NCI-H510A (cell line): ENCODE data around the gene TBC1D22A.
"Not testable (repeated sequence)": the region's sequence is repeated elsewhere in the genome, so short reads cannot be mapped to it uniquely, and the experiment has no call there.

Experiments
- DNase-seq: peaks from one replicate; lab custom pipeline; 2025; lab: John Stamatoyannopoulos, UW

Gene TBC1D22A

DNA sequence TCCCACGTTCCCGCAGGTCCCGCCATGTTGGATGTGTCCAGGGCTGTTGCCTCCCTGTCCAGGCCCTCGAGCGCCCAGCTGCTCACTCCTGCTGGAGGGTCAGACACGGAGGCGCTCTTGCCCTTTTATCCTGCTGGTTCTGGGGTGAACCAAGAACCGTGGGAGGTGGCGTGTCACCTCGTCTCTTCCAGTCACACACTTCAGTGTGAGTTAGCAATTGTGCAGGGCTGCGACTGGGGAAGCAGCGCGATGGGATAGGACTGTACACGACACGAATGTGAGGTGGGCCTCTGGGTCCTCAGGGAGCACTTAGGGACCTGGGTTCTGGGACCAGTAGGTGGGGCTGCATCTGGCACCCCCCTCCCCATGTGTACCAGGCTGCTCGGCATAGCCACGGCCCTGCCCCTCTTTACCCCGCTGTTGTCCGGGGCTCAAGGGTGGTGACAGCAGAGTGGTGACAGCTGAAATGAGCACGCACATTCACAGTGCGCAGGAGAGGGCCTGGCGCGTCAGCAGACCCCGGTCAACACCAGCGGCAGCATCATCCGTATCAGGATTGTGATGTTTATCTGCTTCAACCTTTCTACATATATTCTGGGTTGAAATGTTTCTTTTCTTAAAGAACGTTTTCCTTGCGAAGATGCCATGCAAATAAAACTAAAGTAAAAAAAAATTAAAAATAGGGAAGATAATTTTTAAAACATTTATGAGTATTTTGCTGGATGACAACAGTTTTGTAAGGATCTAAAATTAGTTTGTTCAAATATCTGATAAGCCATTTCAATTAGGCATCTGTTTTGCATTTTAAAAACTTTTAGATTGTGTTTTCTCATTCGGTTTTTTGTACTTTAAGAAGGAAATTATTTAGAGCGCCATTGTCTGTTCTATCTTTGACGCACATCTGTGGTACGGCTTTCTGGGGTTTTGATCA lies 210.7 kb downstream of the TBC1D22A start:
- no peak for DNase-seq

DNA sequence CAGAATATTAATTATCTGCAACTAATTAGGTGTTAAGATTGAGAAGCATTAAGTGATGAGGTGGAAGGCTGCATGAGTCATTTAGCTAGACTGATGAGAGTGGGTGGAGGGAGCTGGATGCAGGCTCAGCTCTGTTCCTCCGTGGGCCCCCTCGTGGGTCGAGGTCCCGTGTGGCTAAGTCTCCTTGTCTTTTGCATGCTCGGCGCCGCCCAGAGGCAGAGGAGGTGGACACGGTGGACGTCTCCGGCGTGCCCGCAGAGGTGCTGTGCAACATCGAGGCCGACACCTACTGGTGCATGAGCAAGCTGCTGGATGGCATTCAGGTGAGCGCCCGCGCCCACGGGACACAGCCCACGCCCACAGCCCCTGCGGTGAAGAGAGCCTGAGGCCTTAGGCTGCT lies 211.6 kb downstream of the TBC1D22A start:
- no peak for DNase-seq

DNA sequence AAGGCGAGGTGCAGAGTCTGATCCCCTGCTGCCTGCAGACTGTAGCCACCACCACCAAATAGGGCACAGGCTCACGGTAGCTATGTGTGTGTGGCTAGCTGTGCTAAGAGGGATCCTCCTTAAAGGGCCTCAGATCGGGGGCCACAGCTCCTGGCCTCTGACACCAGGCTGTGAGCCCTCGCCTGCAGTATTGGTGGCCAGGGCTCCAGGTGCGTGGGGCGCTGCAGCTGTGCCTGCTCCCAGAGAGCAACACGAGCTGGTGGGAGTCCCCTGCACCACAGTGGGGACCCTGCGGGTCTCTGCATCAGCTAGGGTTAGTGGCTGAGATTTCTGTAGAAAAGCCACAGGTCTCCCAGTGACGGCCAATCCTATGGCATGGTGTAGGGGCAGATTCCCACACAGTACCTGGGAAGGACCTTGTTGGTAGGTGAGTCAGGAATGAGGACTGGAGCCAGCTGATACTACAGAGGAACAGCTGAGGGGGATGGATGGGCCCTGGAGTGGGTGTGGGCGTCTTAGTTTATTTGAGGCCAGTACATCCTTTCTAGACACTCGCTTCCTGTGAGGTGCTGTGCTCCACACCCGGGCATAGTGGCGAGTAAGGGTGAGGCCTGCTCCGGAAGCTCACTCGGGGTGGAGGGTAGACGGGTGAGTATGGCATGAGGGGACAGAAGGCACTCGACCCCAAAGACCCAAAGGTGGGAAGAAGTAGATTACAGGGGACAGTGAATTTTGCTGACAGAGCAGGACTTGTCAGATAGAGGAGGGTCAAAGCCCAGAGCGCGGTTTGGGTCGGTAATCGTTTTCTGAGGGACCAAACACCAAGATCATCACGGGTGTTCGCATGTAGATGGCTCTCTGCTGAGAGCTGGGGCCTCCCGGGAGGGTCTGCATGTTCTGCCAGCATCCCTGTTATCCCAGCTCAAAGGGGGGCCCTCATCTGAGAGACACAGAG lies 212.5 kb downstream of the TBC1D22A start:
- no peak for DNase-seq

DNA sequence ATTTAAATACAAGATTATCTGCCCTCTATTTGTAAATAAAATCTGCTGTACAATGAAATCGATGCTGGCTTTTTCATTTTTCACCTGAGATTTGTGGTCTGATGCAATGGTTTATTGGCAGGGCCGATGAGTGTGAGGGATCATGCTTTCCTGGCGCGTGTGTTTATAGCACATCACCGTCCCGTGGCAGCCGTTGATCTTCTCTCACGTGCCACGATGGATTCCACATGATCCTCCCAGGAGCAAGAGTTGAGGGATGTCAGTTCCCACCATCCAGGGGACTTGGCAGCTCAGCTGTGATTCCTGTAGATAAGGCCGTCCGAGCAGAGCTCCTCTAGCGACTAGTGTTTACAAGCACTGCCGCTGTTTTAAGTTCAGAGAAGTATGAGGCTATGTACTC lies 213.7 kb downstream of the TBC1D22A start:
- no peak for DNase-seq

DNA sequence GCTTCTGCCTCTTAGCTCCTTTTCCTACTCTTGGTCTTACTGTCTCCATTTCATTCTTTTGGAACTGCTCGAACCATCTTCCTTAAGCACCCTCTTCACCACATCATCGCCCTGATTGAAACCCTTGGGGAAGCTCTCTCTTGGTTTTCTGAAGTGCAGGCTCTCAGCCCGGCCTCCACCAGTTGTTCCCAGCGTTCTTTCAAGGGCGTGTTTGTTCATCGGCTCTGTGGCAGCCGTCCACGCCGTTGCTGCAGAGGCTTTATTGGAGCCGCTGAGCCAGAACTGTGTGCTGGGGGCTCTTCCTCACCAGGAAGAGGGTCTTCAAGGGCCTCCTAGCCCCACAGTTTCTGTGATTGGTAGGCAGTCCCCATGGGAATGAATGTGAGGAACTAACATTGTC lies 214.1 kb downstream of the TBC1D22A start:
- no peak for DNase-seq

DNA sequence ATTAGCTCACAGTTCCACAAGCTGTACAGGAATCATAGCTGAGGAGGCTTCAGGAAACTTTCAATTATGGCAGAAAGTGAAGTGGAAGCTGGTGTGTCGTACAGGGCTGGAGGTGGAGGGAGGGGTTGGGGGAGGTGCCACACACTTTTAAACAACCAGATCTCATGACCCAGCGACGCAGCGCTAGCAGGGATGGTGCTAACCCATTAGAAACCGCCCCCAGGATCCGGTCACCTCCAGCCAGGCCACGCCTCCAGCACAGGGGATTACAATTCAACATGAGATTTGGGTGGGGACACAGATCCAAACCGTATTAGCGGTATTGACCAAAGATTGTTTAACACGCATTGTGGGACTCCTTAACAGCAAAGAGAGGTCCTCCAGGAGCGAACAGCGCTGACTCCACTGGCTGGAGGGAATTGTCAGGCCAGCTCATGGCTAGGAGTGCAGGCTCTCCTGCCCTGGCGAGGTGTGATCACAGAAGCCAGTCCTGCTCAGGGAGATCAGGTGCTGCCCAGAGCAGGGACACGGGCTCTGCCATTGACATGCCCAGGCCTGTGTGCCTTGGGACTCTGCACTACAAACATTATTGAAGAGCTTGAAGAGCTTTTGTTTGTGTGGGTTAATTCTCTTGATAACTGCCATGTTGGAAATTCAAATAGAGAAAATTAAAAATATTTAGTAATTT lies 215.3 kb downstream of the TBC1D22A start:
- no peak for DNase-seq

DNA sequence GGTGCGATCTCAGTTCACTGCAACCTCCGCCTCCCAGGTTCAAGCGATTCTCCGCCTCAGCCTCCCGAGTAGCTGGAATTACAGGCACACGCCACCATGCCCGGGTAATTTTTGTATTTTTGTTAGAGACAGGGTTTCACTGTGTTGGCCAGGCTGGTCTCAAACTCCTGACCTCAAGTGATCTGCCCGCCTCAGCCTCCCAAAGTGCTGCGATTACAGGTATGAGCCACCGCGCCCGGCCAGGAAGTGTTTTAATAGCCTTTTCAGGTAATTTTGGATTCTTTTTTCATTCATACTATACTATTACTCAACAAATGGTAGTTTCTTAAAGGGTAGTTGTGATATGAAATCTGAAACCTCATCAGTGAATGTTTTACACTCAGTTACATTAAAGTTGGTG lies 216.2 kb downstream of the TBC1D22A start:
- not testable (repeated sequence) for DNase-seq

DNA sequence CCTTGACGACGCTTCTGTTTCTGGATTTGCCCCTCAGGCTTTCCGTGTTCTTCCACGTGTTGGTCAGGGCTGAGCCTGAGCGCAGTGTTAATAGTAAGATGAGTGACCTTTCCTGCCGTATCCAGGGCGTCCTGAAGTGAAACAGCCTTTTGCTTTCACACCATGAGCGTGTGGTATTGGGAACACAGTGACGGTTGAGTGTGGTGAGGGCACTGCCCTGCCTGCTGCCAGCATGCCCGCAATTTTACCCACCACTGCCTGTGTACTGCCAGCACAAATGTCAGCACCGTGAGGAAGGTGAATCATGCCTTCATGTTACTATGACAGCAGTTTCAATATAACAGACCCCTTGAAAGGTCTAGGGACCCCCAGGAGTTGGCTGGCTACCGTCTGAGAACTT lies 217.1 kb downstream of the TBC1D22A start:
- DNase-seq, result no peak

DNA sequence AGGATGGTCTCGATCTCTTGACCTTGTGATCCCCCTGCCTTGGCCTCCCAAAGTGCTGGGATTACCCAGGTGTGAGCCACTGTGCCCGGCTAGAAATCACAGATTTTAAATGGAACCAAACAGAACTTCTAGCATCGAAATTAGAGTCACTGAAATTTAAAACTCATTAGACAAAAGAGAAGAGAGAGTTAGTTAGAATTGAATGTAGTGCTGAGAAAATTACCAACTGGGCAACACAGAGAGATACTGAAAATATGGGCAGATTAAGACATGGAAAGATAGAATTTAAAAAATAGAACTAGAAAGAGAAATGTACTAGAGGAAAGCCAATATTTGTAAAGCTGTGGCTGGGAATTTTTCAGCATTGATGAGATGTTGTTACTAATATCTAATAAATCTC lies 217.9 kb downstream of the TBC1D22A start:
- no peak for DNase-seq

DNA sequence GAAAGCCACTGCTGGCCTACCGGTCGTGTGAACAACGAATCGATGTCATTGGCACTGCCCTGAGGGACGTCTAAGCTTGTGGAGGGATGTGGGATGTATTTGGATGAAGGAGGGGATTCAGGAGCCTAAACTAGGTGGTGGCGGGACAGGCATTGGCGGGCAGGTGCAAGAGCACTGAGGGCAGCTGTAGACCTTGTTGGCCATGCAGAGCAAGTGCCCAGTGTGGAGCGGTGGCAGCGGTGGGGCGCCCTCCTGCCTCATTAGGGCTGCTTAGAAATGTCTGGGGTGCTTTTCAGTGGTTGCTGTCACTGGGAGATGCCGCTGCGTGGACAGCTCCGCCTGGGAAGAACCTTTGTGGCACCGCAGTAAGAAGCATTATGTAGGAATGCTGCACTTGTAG lies 220.2 kb downstream of the TBC1D22A start:
- no peak for DNase-seq

DNA sequence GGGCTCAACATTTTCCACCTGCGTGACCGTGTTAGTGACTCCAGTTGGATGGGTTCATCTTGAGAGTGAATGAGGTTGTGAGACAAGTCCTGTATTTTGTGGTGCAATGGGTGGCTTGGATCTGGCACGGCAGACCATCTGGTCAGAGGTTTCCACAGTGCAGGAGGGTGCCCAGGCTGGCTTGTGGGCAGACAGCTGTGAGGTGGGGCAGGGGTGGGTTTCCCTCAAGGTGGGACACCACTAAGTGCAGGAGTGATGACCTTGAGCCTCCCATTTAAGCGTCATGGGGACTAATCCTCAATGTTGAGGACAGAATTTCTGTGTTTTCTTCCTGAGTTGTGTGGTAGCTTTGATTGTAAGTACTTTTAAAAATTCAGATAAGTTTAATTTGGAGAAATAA lies 220.6 kb downstream of the TBC1D22A start:
- DNase-seq, result no peak

DNA sequence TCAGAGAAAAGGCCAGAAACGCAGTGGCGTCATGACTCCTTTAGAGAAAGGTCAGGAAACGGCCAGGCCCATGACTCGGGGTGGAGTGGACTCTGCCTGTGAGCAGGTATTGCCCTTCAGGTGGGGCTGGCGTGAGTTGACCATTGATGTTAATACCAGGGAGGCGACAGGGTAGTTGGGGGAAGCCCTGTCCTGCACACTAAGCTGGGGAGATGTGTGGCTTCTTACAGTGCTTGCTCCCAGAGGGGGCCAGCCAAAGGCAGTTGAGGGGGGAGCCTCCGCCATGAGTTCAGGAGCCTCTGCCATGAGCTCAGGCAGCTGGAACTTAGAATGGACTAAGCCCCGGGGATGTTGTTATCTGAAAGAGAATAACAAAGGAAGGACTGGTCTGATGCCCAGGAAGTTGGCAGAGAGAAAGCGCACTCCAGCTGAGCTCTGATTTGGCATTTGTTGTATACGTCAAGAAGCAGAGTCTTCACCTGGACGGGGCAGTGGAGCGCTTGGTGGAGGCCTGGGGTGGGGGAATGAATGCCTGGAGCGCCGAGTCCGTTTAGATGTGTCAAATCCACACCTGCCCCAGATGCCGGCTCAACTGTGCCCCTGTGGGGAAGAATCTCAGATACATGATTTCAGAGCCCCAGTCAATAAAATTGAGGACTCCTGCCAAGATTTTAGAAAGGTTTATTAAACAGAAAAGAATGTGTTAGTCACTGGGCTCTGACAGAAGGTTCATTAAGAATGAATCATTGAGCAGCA lies 222.5 kb downstream of the TBC1D22A start:
- no peak for DNase-seq

DNA sequence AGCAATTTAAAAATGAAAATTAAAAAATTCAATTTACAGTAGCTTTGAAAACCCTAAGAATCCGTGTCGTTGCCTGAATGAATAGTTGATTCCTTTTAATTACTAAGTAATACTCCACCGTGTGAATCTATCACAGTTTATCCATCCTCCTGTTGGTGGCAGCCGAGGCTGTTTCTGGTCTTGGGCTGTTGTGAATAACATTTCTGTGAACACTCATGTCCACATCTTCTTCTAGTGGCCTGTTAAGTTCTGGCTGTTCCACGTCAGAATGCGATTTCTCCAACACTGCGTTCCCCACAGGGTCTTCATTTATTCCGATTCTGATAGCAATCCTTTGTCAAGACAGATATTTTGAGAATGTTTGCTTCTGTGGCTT lies 223.0 kb downstream of the TBC1D22A start:
- no peak for DNase-seq

DNA sequence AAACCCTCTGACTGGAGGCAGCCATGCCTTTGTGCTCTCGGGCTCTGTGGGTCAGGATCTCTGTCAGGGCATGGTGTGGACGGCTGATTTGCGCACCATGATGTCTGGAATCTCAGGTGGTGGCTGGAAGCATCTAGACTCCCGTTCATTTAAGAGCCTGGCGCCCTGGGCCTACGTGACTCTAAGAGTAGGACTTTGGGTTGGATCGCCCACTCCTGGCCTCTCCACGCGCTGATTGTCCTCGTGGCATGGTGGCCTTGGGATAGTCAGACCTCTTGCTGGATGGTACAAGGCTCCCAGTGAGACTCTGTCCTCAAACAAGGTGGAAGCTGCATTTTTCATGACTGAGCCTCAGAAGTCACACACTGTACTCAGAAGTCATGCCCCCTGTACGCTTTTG lies 224.3 kb downstream of the TBC1D22A start:
- no peak for DNase-seq

DNA sequence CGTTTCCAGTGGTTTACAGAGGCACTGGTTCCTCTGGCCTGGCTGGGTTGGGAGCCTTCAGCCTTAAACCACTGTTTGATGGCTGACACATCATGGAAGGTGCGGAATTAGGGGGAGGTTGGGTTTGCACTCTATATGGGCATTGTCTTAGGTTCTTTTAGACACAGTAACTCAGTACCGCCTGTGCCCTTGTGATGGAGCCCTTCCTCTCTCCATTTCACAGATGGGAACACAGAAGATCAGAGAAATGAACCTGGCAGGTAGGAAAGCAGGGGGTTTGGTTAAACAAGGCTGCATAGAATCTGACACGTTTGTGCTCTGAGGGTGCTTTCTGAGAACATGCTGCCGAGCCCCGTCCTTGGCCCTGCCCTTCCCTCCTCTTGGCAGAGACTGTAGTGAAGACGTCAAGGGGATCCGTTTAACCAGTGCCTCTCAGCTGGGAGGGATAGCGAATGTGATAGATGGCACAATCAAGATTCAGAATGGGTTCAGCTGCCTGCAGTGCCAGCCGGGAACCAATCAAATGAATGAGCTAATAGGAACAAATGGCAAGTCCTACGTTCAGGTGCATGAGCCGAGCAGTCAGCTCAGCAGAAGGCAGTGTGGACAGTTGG lies 228.6 kb downstream of the TBC1D22A start:
- DNase-seq, result no peak

DNA sequence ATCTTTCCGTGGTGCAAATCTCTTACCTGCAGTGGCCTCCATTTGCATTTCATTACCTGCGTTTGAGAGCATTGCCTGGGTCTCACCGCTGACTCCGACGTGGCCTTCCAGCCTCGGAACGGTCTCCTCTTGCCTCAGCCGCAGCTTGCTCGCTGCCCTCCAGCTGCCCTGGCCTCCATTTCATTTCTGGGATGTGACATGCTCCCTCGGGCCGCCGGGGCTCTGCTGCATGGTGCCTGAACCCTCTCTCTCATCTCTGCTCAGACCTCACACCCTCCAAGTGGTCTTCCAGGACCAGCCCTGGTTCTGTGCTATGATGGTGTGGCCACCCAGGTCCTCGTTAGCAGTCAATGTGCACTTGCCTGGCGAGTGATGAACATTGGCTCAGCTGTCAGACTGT lies 229.2 kb downstream of the TBC1D22A start:
- no peak for DNase-seq

DNA sequence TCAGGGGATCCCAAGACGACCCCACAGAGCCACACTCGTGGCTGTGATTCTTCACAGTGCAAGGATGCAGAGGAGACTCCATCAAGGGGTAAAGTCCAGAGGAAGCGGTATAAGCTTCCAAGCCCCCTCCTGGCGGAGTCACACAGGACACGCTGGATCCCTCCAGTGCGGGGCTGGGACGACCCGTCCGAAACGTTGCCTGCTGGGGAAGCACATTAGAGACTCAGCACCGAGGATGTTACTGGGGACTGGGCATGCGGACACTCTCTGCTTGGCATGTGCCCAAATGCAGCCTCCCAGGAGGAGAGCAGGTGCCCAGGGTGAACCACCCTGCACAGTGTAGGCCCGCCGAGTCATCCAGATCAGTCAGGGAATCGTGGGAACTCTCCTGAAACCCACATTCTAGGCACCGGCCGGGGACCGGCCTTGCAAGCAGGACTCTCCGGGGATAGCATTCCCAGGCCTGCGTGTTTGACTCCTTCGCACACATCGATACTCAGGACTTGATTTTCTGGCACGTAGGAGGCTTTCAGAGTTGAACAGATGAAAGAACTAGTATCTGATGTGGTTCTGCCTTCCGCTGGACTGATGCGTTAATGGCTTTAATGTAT lies 229.8 kb downstream of the TBC1D22A start:
- no peak for DNase-seq

DNA sequence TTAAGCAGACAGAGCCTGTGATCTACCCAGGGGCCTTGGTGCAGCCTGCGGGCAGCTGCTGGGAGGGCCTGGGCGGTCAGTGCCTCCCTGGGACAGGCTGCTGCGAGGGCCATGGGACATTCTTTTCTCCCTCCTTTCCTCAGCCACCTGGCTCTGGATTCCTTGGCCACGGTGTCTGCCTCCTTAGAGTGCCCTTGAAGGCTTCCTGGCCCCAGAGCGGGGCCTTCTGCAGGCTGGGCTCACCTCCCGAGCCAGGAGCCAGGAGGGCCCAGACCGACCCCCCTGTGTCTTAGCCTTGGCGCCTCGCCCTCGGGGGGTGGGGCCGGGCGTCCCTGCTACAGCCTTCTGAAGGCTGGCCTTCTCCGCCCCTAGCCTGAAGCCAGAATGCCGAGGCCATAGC lies 231.2 kb downstream of the TBC1D22A start:
- DNase-seq, result no peak

DNA sequence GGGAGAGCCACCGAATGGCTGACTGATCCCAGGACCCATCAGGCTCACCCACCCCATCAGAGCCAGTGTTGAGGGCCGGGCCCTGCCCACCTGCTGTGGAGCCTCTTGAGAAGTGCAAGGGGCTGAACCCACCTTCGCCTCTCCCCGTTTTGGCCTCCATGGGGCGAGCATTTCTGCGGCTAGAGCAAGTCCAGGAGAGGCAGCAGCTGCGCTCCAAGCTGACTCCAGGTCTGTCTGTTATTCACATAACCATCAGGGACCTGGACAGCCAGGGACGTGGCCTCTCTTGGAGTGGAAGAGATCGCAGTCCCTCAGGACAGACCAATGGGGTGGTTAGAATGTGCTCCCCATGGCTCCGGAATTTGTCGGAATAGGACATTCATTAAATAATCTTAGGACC lies 231.8 kb downstream of the TBC1D22A start:
- DNase-seq, result no peak

DNA sequence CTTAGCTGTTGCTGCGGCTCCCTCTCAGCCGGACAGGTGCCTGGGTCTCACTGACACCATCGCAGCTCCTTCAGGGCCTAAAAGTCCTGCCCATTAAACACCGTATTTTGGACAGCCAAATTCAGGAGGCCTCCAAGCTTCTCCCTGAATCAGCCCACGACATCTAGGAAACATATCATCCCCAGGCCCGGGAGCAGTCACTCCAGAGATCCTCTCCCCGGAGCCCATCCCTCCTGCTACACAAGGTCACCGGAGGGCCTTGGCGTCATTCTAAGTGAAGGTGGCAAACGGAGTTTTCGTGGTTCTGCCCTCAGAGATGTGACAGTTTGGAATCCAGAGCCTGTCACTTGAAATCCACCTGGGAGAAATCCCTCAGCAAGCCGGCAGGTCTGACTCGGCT lies 232.5 kb downstream of the TBC1D22A start:
- no peak for DNase-seq
